ENCODE data around the gene CALY.

The CALY gene

GRCh38 chr10:133350283-133350949 lies 13.7 kb upstream of the CALY start:
- DNase-seq, result no peak

- DNase-seq, result no peak
Observed at GRCh38 chr10:133349577-133350011, 12.9 kb upstream of the CALY start.

- DNase-seq, result no peak
Observed at GRCh38 chr10:133349160-133349568, 12.5 kb upstream of the CALY start.

- DNase-seq, result no peak
Observed at GRCh38 chr10:133347710-133348517, 11.2 kb upstream of the CALY start.

- DNase-seq, result no peak
Observed at GRCh38 chr10:133346413-133346812, 9.7 kb upstream of the CALY start.

GRCh38 chr10:133344236-133344635 lies 7.5 kb upstream of the CALY start:
- no peak for DNase-seq

GRCh38 chr10:133343558-133343957 lies 6.9 kb upstream of the CALY start:
- DNase-seq, result no peak

GRCh38 chr10:133342942-133343341 lies 6.2 kb upstream of the CALY start:
- DNase-seq, result no peak

GRCh38 chr10:133341983-133342382 lies 5.3 kb upstream of the CALY start:
- DNase-seq, result no peak

GRCh38 chr10:133339708-133340380 lies 3.1 kb upstream of the CALY start:
- no peak for DNase-seq

GRCh38 chr10:133338080-133339071 lies 1.7 kb upstream of the CALY start:
- DNase-seq, result no peak

GRCh38 chr10:133337370-133337725 lies 652 bp upstream of the CALY start:
- no peak for DNase-seq

- no peak for DNase-seq
Observed at GRCh38 chr10:133336118-133336576, 549 bp downstream of the CALY start.

- peak; percentile 53 for DNase-seq
Observed at GRCh38 chr10:133335246-133336117, 1.2 kb downstream of the CALY start.

- DNase-seq, result no peak
Observed at GRCh38 chr10:133334503-133335245, 2.0 kb downstream of the CALY start.

GRCh38 chr10:133332936-133333699 lies 3.6 kb downstream of the CALY start:
- DNase-seq, result no peak

GRCh38 chr10:133329491-133330202 lies 7.0 kb downstream of the CALY start:
- peak; percentile 78 for DNase-seq

GRCh38 chr10:133328358-133329343 lies 8.0 kb downstream of the CALY start:
- DNase-seq, result no peak

Data from fibroblast of skin of right biceps (primary cell).